ENCODE data around the gene AKAIN1. TPM values are rescaled to one million over a fixed set of nuclear protein-coding genes. Genes with fewer than 3 reads are reported as not detected.

AKAIN1 gene
- total RNA-seq, 4 donors from 2014 or later, result not detected

GRCh38 chr18:5173646-5174045 is 23.4 kb downstream of the AKAIN1 start:
- TF ChIP-seq CTCF (IDR thresholded peaks at IDR 0.05) (no peak), POLR2A (IDR thresholded peaks at IDR 0.05) (no peak)
- intact Hi-C loops (cut with DNase I), result no loop called here
- no peaks in the 10 kb centered on the region for H3K36me3 ChIP-seq
- no peaks in the 10 kb centered on the region for H3K27me3 ChIP-seq
- 82 to 89% methylated on average over 6 of the region's 6 CpGs for WGBS, 2 donors
- H3K4me1 ChIP-seq, result no peaks in the 10 kb centered on the region
- H3K9me3 ChIP-seq, result no peaks in the 10 kb centered on the region
- no peak overlapping the region for H3K27ac ChIP-seq
- DNase-seq, result no peak
- H3K4me3 ChIP-seq (replicated peaks in 1 of 3), result no peak overlapping the region

GRCh38 chr18:5173236-5173635 is 23.8 kb downstream of the AKAIN1 start:
- Histone ChIP-seq H3K9me3 (no peaks in the 10 kb centered on the region), H3K4me3 (replicated peaks in 1 of 3) (no peak overlapping the region), H3K27me3 (no peaks in the 10 kb centered on the region), H3K36me3 (no peaks in the 10 kb centered on the region), H3K27ac (no peak overlapping the region), H3K4me1 (no peaks in the 10 kb centered on the region)
- DNase-seq, result no peak
- 87 to 90% methylated on average over 2 of the region's 2 CpGs for WGBS, 2 donors
- intact Hi-C loops (cut with DNase I), result no loop called here
- TF ChIP-seq POLR2A (IDR thresholded peaks at IDR 0.05) (no peak), CTCF (IDR thresholded peaks at IDR 0.05) (no peak)

GRCh38 chr18:5167831-5168230 is 29.2 kb downstream of the AKAIN1 start:
- Histone ChIP-seq H3K4me3 (replicated peaks in 1 of 3) (no peak overlapping the region), H3K4me1 (no peaks in the 10 kb centered on the region), H3K36me3 (no peaks in the 10 kb centered on the region), H3K9me3 (no peaks in the 10 kb centered on the region), H3K27me3 (no peaks in the 10 kb centered on the region), H3K27ac (no peak overlapping the region)
- TF ChIP-seq POLR2A (IDR thresholded peaks at IDR 0.05), result no peak
- TF ChIP-seq CTCF (IDR thresholded peaks at IDR 0.05), result no peak
- no peak for DNase-seq
- intact Hi-C loops (cut with DNase I), result no loop called here
- WGBS, 2 donors, result 50 to 54% methylated on average over 2 of the region's 2 CpGs

GRCh38 chr18:5166606-5167280 is 30.3 kb downstream of the AKAIN1 start:
- 41 to 49% methylated on average over 2 of the region's 2 CpGs for WGBS, 2 donors
- no peak overlapping the region for H3K4me3 ChIP-seq (replicated peaks in 1 of 3)
- H3K36me3 ChIP-seq, result no peaks in the 10 kb centered on the region
- no peak for TF ChIP-seq CTCF (IDR thresholded peaks at IDR 0.05)
- TF ChIP-seq POLR2A (IDR thresholded peaks at IDR 0.05), result no peak
- no peaks in the 10 kb centered on the region for H3K27me3 ChIP-seq
- H3K4me1 ChIP-seq, result no peaks in the 10 kb centered on the region
- DNase-seq, result no peak
- no peak overlapping the region for H3K27ac ChIP-seq
- H3K9me3 ChIP-seq, result no peaks in the 10 kb centered on the region
- intact Hi-C loops (cut with DNase I), result no loop called here

GRCh38 chr18:5164903-5165302 is 32.2 kb downstream of the AKAIN1 start:
- H3K4me3 ChIP-seq (replicated peaks in 1 of 3), result no peak overlapping the region
- no peaks in the 10 kb centered on the region for H3K9me3 ChIP-seq
- 63 to 66% methylated on average over 2 of the region's 2 CpGs for WGBS, 2 donors
- H3K27me3 ChIP-seq, result no peaks in the 10 kb centered on the region
- TF ChIP-seq CTCF (IDR thresholded peaks at IDR 0.05) (no peak), POLR2A (IDR thresholded peaks at IDR 0.05) (no peak)
- no peaks in the 10 kb centered on the region for H3K4me1 ChIP-seq
- intact Hi-C loops (cut with DNase I), result no loop called here
- no peak overlapping the region for H3K27ac ChIP-seq
- H3K36me3 ChIP-seq, result no peaks in the 10 kb centered on the region
- DNase-seq, result no peak
